HepG2 (cell line): ENCODE results near the gene ARL6. TPM values are rescaled to one million over a fixed set of nuclear protein-coding genes. Genes with fewer than 3 reads are reported as not detected.

ENCODE experiments used
- AHR ChIP-seq: IDR thresholded peaks from 2 replicates; pipeline ENCODE4 v1.6.1; 2018; ENCODE audit warnings: missing genetic modification reagents, missing compliant biosample characterization
- CCDC6 ChIP-seq: sonication (generic); formaldehyde crosslinking; IDR thresholded peaks from 2 replicates; pipeline ENCODE4 v1.8.1; 2022; ENCODE audit warnings: mild to moderate bottlenecking, missing genetic modification reagents, moderate library complexity
- ELF3 ChIP-seq: IDR thresholded peaks from 2 replicates; pipeline ENCODE4 v1.6.1; 2016; ENCODE audit warnings: missing genetic modification reagents, missing compliant biosample characterization
- FOSL2 ChIP-seq: sonication (generic); formaldehyde crosslinking; IDR thresholded peaks from 2 replicates; pipeline ENCODE4 v1.4.0; 2020; ENCODE audit warnings: missing genetic modification reagents
- HMG20B ChIP-seq: conservative IDR thresholded peaks from 2 replicates; pipeline ENCODE4 v1.6.1; 2016; ENCODE audit warnings: missing genetic modification reagents, missing compliant biosample characterization
- NFE2L1 ChIP-seq: sonication (generic); formaldehyde crosslinking; IDR thresholded peaks from 2 replicates; pipeline ENCODE4 v1.4.0; 2020; ENCODE audit warnings: missing genetic modification reagents, mild to moderate bottlenecking, borderline replicate concordance
- SAFB2 ChIP-seq: sonication (generic); formaldehyde crosslinking; IDR thresholded peaks from 2 replicates; pipeline ENCODE4 v1.5.1; 2020; ENCODE audit warnings: missing genetic modification reagents, low read depth, mild to moderate bottlenecking, borderline replicate concordance
- SP1 ChIP-seq, 2 experiments: fragments of 450-650 bp in 1 of 2; sonication (generic) in 1 of 2; formaldehyde crosslinking in 1 of 2; IDR thresholded peaks; 2 replicates each; pipeline versions ENCODE4 v1.4.0 to v1.6.1; 2016 to 2020; ENCODE audit warnings: missing genetic modification reagents in 1 of 2
- SP2 ChIP-seq: sonication (generic); formaldehyde crosslinking; IDR thresholded peaks from 2 replicates; pipeline ENCODE4 v1.5.1; 2020; ENCODE audit warnings: mild to moderate bottlenecking, missing genetic modification reagents
- SYNCRIP ChIP-seq: fragments of 200-400 bp; formaldehyde crosslinking; IDR thresholded peaks from 2 replicates; pipeline ENCODE4 v1.6.1; 2018; ENCODE audit warnings: mild to moderate bottlenecking, low read depth, low read length; ENCODE audit not compliant: insufficient read depth
- ZNF563 ChIP-seq: sonication (generic); formaldehyde crosslinking; IDR thresholded peaks from 2 replicates; pipeline ENCODE4 v1.8.0; 2022; ENCODE audit warnings: mild to moderate bottlenecking, moderate library complexity, missing genetic modification reagents
- ZNF567 ChIP-seq: sonication (generic); formaldehyde crosslinking; IDR thresholded peaks from 2 replicates; pipeline ENCODE4 v1.8.1; 2023; ENCODE audit warnings: mild to moderate bottlenecking, missing genetic modification reagents, borderline replicate concordance
- ZNF790 ChIP-seq: sonication (generic); formaldehyde crosslinking; IDR thresholded peaks from 2 replicates; pipeline ENCODE4 v1.8.0; 2022; ENCODE audit warnings: missing genetic modification reagents, mild to moderate bottlenecking, borderline replicate concordance
- polyA plus RNA-seq, 8 experiments: library from polyadenylated mRNA; depleted of rRNA in 3 of 8; stranded (reverse) in 7 of 8; unstranded in 1 of 8; fragments of >200 nt; fragmentation: Illumina TruSeq in 4 of 8; extraction: Trizol in 4 of 8; gene quantifications; 2 replicates each; pipeline versions ENCODE4 v1.2.1 to v1.2.3, GENCODE V29; 2011 to 2016; ENCODE audit warnings: low read depth in 4 of 8, missing spikeins in 1 of 8, mixed read lengths in 1 of 8; ENCODE audit not compliant: insufficient read depth in 1 of 8
- total RNA-seq, 5 experiments: library from RNA; depleted of rRNA; stranded (reverse); fragments of >200 nt; fragmentation: Illumina TruSeq; extraction: Trizol; gene quantifications; 2 replicates each; pipeline ENCODE4 v1.2.3, GENCODE V29; 2016; ENCODE audit warnings: low read depth in 1 of 5
- TF ChIP-seq, protein P1 (sequence below): sonication (generic); formaldehyde crosslinking; IDR thresholded peaks from 2 replicates; pipeline ENCODE4 v1.4.0; 2020; ENCODE audit warnings: missing genetic modification reagents
- TF ChIP-seq, protein P2 (sequence below): sonication (generic); formaldehyde crosslinking; IDR thresholded peaks from 2 replicates; pipeline ENCODE4 v1.5.1; 2020; ENCODE audit warnings: mild to moderate bottlenecking, missing genetic modification reagents
- TF ChIP-seq, protein P3 (sequence below): IDR thresholded peaks from 2 replicates; pipeline ENCODE4 v1.6.1; 2016; ENCODE audit warnings: low read depth, control low read depth
- TF ChIP-seq, protein P4 (sequence below): sonication (generic); formaldehyde crosslinking; IDR thresholded peaks from 2 replicates; pipeline ENCODE4 v1.4.0; 2020; ENCODE audit warnings: mild to moderate bottlenecking, missing genetic modification reagents
- TF ChIP-seq, protein P5 (sequence below): sonication (generic); formaldehyde crosslinking; IDR thresholded peaks from 2 replicates; pipeline ENCODE4 v1.4.0; 2020; ENCODE audit warnings: mild to moderate bottlenecking, missing genetic modification reagents

The ARL6 gene
- total and polyA plus RNA-seq, 2 of the 13 experiments (the other 11 are each of a cell fraction or from before 2014, with no cell fraction given) = 1.3 to 3.7 TPM

GRCh38 chr3:97821774-97822358 lies 57.3 kb downstream of the ARL6 start, which contains the start of gene CRYBG3 (continued):
- TF ChIP-seq, protein P1, sequence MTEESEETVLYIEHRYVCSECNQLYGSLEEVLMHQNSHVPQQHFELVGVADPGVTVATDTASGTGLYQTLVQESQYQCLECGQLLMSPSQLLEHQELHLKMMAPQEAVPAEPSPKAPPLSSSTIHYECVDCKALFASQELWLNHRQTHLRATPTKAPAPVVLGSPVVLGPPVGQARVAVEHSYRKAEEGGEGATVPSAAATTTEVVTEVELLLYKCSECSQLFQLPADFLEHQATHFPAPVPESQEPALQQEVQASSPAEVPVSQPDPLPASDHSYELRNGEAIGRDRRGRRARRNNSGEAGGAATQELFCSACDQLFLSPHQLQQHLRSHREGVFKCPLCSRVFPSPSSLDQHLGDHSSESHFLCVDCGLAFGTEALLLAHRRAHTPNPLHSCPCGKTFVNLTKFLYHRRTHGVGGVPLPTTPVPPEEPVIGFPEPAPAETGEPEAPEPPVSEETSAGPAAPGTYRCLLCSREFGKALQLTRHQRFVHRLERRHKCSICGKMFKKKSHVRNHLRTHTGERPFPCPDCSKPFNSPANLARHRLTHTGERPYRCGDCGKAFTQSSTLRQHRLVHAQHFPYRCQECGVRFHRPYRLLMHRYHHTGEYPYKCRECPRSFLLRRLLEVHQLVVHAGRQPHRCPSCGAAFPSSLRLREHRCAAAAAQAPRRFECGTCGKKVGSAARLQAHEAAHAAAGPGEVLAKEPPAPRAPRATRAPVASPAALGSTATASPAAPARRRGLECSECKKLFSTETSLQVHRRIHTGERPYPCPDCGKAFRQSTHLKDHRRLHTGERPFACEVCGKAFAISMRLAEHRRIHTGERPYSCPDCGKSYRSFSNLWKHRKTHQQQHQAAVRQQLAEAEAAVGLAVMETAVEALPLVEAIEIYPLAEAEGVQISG = peak; percentile 53; the same call in 1 of the 2 replicates
- TF ChIP-seq SYNCRIP (no peak), SP1 (IDR thresholded peaks at IDR 0.05) (no peak), SP1 (CRISPR knock-in tag; IDR thresholded peaks at IDR 0.05) (no peak; the same call in 1 of the 2 replicates), HMG20B (no peak), SAFB2 (CRISPR knock-in tag) (peak; percentile 54; the same call in 1 of the 2 replicates), AHR (CRISPR knock-in tag) (no peak), FOSL2 (CRISPR knock-in tag) (no peak; the same call in 1 of the 2 replicates), ZNF563 (CRISPR knock-in tag) (peak; percentile 90), SP2 (CRISPR knock-in tag) (no peak), NFE2L1 (CRISPR knock-in tag) (no peak), ZNF567 (peak; percentile 49; the same call in 1 of the 2 replicates), CCDC6 (CRISPR knock-in tag) (peak; percentile 29; the same call in 1 of the 2 replicates), ZNF790 (CRISPR knock-in tag) (peak; percentile 63; the same call in 1 of the 2 replicates), ELF3 (peak; percentile 8; the same call in 1 of the 2 replicates)
- TF ChIP-seq, protein P2, sequence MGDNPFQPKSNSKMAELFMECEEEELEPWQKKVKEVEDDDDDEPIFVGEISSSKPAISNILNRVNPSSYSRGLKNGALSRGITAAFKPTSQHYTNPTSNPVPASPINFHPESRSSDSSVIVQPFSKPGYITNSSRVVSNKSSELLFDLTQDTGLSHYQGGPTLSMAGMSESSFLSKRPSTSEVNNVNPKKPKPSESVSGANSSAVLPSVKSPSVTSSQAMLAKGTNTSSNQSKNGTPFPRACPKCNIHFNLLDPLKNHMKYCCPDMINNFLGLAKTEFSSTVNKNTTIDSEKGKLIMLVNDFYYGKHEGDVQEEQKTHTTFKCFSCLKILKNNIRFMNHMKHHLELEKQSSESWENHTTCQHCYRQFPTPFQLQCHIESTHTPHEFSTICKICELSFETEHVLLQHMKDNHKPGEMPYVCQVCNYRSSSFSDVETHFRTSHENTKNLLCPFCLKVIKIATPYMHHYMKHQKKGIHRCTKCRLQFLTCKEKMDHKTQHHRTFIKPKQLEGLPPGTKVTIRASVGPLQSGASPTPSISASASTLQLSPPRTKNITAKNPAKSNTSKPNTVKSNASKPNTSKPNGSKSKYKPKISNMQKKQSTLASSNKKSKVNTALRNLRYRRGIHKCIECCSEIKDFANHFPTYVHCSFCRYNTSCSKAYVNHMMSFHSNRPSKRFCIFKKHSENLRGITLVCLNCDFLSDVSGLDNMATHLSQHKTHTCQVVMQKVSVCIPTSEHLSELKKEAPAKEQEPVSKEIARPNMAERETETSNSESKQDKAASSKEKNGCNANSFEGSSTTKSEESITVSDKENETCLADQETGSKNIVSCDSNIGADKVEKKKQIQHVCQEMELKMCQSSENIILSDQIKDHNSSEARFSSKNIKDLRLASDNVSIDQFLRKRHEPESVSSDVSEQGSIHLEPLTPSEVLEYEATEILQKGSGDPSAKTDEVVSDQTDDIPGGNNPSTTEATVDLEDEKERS (CRISPR knock-in tag) = 0 out of 2 replicates have a peak, but pooled peaks have one; percentile 26
- TF ChIP-seq, protein P3, sequence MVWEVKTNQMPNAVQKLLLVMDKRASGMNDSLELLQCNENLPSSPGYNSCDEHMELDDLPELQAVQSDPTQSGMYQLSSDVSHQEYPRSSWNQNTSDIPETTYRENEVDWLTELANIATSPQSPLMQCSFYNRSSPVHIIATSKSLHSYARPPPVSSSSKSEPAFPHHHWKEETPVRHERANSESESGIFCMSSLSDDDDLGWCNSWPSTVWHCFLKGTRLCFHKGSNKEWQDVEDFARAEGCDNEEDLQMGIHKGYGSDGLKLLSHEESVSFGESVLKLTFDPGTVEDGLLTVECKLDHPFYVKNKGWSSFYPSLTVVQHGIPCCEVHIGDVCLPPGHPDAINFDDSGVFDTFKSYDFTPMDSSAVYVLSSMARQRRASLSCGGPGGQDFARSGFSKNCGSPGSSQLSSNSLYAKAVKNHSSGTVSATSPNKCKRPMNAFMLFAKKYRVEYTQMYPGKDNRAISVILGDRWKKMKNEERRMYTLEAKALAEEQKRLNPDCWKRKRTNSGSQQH (CRISPR knock-in tag) = peak; percentile 55
- TF ChIP-seq, protein P4, sequence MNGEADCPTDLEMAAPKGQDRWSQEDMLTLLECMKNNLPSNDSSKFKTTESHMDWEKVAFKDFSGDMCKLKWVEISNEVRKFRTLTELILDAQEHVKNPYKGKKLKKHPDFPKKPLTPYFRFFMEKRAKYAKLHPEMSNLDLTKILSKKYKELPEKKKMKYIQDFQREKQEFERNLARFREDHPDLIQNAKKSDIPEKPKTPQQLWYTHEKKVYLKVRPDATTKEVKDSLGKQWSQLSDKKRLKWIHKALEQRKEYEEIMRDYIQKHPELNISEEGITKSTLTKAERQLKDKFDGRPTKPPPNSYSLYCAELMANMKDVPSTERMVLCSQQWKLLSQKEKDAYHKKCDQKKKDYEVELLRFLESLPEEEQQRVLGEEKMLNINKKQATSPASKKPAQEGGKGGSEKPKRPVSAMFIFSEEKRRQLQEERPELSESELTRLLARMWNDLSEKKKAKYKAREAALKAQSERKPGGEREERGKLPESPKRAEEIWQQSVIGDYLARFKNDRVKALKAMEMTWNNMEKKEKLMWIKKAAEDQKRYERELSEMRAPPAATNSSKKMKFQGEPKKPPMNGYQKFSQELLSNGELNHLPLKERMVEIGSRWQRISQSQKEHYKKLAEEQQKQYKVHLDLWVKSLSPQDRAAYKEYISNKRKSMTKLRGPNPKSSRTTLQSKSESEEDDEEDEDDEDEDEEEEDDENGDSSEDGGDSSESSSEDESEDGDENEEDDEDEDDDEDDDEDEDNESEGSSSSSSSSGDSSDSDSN (CRISPR knock-in tag) = peak; percentile 96
- TF ChIP-seq, protein P5, sequence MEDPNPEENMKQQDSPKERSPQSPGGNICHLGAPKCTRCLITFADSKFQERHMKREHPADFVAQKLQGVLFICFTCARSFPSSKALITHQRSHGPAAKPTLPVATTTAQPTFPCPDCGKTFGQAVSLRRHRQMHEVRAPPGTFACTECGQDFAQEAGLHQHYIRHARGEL (CRISPR knock-in tag) = no peak
